GM21737 (cell line): ENCODE results near the gene CD1E.
"Not testable (repeated sequence)": the region's sequence is repeated elsewhere in the genome, so short reads cannot be mapped to it uniquely, and the experiment has no call there.

ENCODE experiments used
- ATAC-seq: cut with Tn5 transposase; IDR thresholded peaks from one replicate; pipeline ENCODE4 v1.9.1; 2021; ENCODE audit warnings: mild to moderate bottlenecking, moderate library complexity; ENCODE audit not compliant: unreplicated experiment

Gene CD1E

GRCh38 chr1:158353303-158354075 lies at the start of gene CD1E:
Gene CD1E, plus strand, starts transcription at chr1:158353894. Its CDS starts 95 bp downstream, at chr1:158353989.
- no peak for ATAC-seq

GRCh38 chr1:158310623-158311022 lies 43.1 kb upstream of the CD1E start:
- ATAC-seq = no peak

DNA sequence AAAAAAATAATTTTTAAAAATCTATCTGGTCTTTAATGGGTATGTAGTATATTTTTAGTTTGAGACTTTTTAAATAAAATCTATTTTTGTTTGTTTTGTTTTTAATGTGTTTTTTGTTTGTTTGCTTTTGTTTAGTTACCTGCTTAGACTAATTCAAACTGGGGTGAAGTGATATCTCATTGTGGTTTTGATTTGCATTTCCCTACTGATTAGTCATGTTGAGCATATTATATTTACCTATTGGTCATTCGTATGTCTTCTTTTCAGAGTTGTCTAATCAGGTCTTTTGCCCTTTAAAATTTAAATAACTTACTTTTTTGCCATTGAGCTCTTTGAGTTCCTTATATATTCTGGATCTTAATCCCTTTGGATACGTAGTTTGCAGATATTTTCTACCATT lies 42.6 kb upstream of the CD1E start:
- no peak for ATAC-seq

DNA sequence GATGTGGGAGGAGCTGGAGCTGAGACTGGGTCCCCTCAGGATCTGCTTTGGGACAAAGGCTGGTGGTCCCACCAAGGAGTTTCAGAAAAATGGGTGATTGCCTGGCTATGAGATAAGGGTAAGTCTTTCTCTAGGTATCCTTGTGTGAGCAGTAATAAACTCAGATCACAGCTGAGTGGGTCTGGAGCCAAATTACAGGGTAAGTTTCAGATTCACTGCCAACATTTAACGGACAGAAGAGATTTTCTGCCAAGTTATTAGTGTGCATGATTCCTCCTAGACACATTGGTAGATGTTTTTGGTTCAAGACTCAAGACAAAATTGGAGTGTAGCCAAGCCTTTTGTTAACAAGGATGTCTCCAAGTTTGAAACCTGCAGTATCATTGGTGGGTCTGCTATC lies 29.8 kb upstream of the CD1E start:
- ATAC-seq = no peak

GRCh38 chr1:158324395-158324794 lies 29.3 kb upstream of the CD1E start:
- ATAC-seq = no peak

DNA sequence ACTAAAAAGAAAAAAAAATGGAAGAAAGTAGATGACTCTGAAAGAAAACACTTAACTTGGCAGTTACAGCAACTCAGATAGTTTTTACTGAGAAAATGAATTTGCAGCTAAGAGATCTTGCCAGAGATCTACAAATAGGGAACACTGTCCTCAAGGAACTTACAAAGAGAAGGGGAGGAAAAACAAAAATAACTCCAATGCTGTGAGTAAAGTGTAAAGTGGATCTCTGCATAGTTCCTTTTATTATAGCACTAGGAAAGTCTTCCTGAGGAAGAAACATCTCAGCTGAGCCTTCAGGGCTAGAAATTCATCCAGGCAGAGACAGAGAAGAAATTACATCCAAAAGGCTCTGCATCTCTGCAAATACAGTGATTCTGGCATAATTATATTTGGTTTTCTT lies 26.2 kb upstream of the CD1E start:
- no peak for ATAC-seq

DNA sequence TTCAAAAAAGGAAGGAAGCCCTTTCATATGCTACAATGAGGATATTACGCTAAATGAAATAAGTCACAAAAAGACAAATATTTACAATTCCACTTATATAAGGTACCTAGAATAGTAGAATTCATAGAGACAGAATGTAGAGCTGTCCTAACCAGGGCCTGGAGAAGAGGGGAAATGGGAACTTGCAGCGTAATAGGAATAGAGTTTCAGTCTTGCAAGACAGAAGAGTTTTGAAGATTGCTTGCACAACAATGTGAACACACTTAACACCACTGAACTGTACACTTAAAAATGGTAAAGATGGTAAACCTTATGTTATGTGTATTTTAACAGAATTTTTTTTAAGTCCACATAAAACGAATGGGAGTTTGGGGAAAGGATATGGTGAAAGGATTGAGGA lies 25.3 kb upstream of the CD1E start:
- no peak for ATAC-seq

DNA sequence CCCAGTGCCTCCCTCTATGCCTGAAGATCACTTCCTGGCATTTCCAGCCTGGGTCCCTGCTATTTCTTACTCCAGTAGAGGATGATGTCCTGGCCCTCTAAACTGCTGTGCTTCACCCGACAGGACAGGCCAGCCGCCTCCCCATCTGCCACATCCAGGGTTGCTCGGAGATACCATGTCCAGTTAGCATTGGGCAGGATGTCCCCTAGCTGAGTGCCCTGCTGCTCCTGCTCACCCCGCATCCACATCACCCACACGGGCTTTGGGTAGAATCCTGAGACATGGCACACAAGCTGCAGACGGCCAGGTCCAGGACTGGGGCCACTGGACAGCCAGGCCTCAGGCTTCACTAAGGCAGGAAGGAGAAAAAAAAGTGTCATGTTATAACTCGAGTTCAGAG lies 24.4 kb upstream of the CD1E start:
- no peak for ATAC-seq

- no peak for ATAC-seq
These were observed 24.0 kb upstream of the CD1E start for GRCh38 chr1:158329733-158330132.

DNA sequence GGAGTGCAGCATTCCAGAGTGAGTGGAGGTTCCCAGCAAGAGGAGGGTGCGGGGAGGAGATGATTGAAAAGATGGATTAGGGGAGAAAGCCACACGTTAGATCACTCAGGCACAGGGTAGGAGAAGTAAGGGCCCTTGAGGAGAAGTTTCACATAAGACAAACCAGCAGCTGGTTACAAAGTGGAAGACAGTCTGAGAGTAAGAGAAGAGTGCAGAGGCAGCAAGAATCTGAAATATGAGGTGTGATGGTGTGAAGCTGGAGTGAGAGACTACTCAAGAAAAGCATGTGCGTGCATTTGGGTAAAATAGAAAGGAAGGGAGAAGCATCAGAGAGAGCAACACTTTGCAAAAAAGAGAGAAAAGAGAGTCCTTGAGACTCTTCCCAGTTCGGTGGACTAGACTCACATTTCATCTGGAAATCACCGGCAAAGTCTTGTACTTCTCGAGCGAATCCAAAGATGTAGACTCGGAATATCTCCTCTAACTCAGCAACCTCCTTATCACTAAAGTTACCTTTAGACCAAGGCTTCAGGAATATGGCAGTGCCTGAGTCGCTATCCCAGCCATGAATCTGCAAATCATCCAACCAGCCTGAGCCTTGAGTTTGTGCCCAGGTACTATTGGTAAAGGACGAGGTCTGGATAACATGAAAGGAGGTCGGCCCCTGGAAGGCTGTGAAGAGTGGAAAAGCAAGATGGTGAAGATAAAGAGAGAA lies 23.1 kb upstream of the CD1E start:
- ATAC-seq = no peak

- ATAC-seq = no peak
These were observed 22.6 kb upstream of the CD1E start for GRCh38 chr1:158331106-158331425.

DNA sequence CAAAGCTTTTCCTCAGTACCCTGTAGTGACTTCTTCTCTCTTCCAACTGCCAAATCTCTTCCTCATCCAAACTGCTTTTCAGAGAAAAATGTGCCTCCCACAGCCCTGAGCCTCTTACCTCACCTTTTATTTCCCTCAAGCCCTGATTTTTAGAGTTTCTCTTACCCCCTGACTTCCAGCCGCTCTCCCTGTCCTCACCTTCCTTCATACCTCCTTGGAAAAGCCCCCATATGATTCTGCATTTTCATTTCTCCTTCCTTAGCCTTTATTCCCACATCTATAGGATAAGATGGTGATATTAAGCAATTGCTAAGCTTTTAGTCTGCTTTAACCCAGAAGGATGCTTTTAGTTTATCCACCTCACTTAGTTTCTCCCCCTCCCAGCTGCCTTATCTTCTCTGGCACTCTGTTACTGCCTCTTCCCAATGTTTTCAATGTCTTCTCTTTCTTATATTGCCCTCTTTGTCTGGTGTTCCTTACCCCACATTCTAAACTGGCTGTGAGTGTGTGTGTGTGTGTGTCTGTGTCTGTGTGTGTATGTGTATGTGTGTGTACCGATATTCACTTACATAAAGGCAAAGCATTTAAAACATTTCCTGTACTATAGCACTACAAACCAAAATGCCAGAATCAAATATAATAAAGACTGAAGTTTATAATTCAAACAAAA lies 22.1 kb upstream of the CD1E start, which contains the start of gene CD1B:
TSS of gene CD1B (minus strand) at position 51 of the 670 bp plus-strand sequence. CDS start 108 bp downstream, outside the sequence.
- ATAC-seq = no peak

DNA sequence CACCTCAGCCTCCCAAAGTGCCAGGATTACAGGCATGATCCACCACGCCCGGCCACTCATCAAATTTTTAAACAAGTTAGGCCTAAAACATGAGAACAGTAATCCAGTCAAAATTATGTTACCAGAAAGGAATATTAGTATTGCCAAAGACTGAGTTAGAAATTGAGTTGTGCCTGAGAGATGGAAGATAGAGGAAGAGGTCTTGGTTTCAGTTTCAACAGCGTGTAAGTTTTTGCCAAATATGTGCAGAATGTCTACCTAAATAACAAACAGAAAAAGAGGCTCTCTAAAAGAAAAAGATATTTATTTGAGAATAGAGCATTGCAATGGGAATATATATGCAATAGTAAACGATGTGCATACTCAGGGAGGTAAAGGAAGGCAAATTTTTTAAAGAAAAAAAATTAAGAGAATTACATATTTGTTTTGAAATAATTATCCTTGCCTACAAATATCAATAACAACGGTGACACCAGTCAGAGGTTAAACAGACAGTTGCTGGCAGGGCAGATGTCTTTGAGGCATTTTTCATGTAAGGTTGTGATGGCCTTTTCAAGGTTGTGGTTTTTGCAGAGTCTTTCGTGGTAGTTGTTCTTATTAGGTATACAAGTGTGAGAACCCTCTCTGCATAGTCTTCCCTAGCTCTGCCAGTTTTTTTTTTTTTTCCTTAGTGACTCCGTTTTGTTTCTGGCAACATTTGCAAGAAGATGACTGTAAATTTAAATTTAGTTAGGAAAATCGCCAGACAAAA lies 20.1 kb upstream of the CD1E start:
- no peak for ATAC-seq

DNA sequence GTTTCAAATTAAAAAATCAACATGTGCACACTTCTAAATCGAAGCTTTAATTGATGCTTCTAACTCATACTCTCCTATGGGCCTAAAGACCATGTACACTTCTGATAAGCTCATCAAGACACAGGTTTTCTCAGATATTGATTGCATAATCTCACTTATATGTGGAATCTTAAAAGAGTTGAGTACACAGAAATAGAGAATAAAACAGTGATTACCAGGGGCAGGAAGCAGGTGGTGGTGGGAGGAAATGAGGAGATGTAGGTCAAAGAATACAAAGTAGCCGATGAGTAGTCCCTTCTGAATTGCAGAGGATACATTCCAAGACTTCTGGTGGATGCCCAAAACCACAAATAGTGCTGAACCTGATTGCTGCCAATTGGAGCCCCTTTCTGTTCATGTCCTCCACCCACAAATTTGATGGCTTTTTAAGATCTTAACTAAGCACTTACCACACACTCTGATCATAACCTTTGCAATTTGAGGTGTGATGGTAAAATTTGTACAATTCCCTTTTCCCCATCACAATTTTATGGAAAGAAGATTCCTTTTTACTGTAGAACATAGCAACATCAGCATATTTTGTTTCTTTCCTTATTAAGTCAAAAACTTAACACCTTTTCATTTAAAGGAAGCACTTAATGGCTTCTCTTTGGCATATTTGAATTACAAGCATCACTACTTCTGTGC lies 19.0 kb upstream of the CD1E start:
- no peak for ATAC-seq

- ATAC-seq = no peak
These were observed 18.5 kb upstream of the CD1E start for GRCh38 chr1:158335213-158335532.

GRCh38 chr1:158336413-158336812 lies 17.3 kb upstream of the CD1E start:
- not testable (repeated sequence) for ATAC-seq

GRCh38 chr1:158348946-158349345 lies 4.7 kb upstream of the CD1E start:
- ATAC-seq = not testable (repeated sequence)

DNA sequence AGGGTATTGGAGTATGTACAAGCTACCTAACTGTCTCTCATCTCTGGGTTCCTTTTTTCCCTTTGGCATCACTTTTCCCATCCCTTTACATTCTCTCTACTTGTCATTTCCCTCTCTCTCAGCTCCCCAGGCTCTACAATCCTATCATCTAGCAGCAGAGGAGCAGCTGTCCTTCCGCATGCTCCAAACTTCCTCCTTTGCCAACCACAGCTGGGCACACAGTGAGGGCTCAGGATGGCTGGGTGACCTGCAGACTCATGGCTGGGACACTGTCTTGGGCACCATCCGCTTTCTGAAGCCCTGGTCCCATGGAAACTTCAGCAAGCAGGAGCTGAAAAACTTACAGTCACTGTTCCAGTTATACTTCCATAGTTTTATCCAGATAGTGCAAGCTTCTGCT lies 561 bp downstream of the CD1E start:
- no peak for ATAC-seq

DNA sequence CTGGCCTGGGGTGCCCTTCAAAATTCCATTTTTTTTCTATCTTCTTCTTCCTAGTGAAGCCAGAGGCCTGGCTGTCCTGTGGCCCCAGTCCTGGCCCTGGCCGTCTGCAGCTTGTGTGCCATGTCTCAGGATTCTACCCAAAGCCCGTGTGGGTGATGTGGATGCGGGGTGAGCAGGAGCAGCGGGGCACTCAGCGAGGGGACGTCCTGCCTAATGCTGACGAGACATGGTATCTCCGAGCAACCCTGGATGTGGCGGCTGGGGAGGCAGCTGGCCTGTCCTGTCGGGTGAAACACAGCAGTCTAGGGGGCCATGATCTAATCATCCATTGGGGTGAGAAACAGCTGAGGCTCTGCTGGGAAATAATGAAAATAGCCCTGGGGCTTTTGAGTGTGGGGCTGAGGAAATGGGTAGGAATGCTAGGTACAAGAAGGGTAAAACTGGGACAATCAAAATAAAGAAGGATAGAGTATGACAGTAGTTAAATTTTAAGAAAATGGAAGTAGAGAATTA lies 2.1 kb downstream of the CD1E start:
- no peak for ATAC-seq

DNA sequence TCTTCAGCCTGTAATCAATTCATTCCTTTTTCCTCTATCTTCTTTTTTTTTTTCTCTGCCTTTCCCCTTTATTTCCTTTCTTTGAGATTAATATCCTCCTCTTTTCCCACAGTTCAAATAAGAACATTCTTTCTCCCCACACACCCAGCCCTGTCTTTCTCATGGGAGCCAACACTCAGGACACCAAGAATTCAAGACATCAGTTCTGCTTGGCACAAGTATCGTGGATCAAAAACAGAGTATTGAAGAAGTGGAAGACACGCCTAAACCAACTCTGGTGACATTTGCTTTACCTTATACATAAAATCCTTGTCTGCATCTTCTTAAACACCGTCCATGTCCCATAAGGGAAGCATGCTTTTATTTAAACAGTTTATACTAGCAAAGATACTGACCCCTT lies 2.9 kb downstream of the CD1E start:
- ATAC-seq = no peak

DNA sequence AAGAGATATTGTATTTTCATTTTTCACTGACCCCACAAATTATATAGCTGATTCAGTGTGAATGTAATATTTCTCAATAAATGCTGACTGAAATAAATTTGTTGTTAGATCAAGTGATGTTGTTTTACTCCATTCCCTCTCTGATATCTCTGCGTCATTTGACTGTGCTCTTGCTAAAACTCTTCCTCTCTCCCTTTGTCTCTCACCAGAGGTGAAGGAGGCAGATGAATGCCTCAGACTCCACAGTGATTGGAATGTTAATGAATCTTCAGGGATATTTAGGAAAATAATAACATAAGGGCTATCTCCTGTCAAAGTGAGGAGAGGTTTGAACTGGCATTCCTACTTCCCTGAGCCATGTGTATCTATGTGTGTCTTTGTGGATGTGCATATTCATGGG lies 3.7 kb downstream of the CD1E start:
- ATAC-seq = no peak
